GM13977 (cell line): Measurements from ENCODE around the gene TNFSF12.
"Not testable (repeated sequence)": the region's sequence is repeated elsewhere in the genome, so short reads cannot be mapped to it uniquely, and the experiment has no call there.

Experiments used
- DNase-seq: peaks from one replicate; pipeline ENCODE4 v3.0.0; 2012; ENCODE audit warnings: low spot score
- CTCF ChIP-seq: IDR thresholded peaks from 2 replicates; pipeline ENCODE4 v1.5.1; 2012; ENCODE audit warnings: mild to moderate bottlenecking, control low read depth; ENCODE audit not compliant: insufficient read depth; ENCODE audit errors: extremely low read depth, missing control alignments
- in situ Hi-C: fragments of 300-500 bp; cut with MboI; formaldehyde crosslinking; loops from one replicate; pipeline ENCODE4 v1.12.0; 2022; ENCODE audit warnings: low sequenced_read_pairs, low pct_unique_long_range_greater_than_20kb, mixed read lengths, inconsistent platforms; ENCODE audit not compliant: unreplicated experiment

The TNFSF12 gene

GRCh38 chr17:7590743-7591142 lies 41.9 kb downstream of the TNFSF12 start:
- no peak for TF ChIP-seq CTCF
- no peak for DNase-seq
- in situ Hi-C loops: no loop called here

GRCh38 chr17:7591596-7591995 lies 42.7 kb downstream of the TNFSF12 start:
- in situ Hi-C loops: no loop called here
- no peak for DNase-seq
- no peak for TF ChIP-seq CTCF

GRCh38 chr17:7592422-7593021 lies 43.7 kb downstream of the TNFSF12 start:
- in situ Hi-C loops: no loop called here
- no peak for TF ChIP-seq CTCF
- no peak for DNase-seq

GRCh38 chr17:7593296-7593695 lies 44.4 kb downstream of the TNFSF12 start:
- in situ Hi-C loops: no loop called here
- TF ChIP-seq CTCF: no peak
- no peak for DNase-seq

- DNase-seq, in situ Hi-C loops: not testable (repeated sequence)
Observed at GRCh38 chr17:7597561-7597960, 48.7 kb downstream of the TNFSF12 start.

GRCh38 chr17:7606280-7606679 lies 57.4 kb downstream of the TNFSF12 start:
- DNase-seq: no peak
- in situ Hi-C loops: no loop called here
- TF ChIP-seq CTCF: no peak
